Measurements from ENCODE around the gene CNIH4.
"Not testable (repeated sequence)": the region's sequence is repeated elsewhere in the genome, so short reads cannot be mapped to it uniquely, and the experiment has no call there.

CNIH4 gene

GRCh38 chr1:224420106-224420505 is 63.4 kb downstream of the CNIH4 start:
- FAIRE-seq (no peak), DNase-seq (ENCODE audit: insufficient read length, low spot score) (no peak)
- no peak for TF ChIP-seq CTCF (IDR thresholded peaks at IDR 0.05; ENCODE audit: insufficient read depth, missing control alignments)

DNA sequence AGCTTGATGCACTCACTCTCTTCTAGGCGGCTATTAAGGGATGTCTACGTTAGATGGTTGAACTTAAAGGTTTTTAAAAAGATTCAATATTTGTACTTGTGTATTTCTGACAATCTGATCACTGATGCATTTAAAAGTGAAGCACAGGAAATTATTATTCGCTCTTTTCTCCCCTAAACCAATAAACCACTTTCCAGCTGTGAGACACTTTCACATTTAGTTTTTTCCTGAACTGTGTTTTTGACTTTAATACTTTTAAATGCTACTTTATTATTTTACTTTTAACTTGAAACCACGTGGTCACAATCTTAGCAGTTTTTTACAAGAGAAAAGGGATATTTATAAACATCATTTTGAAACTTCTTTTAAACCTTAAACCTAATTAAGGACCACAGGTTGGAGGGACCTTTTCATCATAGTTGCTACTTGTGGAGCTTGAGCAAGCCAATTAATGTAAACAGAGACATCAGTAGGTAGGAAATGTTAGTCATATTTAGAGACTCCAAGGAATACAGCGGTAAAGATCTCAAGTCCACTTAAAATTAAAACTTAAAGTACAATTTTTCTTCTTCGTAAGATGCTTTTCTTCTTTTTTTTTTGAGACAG is 68.7 kb downstream of the CNIH4 start:
- TF ChIP-seq CTCF (IDR thresholded peaks at IDR 0.05; ENCODE audit: insufficient read depth, missing control alignments), result no peak
- FAIRE-seq (peak; percentile 51), DNase-seq (ENCODE audit: insufficient read length, low spot score) (no peak)

- not testable (repeated sequence) for FAIRE-seq; DNase-seq (ENCODE audit: insufficient read length, low spot score)
These were observed 70.2 kb downstream of the CNIH4 start for GRCh38 chr1:224426869-224427268.

DNA sequence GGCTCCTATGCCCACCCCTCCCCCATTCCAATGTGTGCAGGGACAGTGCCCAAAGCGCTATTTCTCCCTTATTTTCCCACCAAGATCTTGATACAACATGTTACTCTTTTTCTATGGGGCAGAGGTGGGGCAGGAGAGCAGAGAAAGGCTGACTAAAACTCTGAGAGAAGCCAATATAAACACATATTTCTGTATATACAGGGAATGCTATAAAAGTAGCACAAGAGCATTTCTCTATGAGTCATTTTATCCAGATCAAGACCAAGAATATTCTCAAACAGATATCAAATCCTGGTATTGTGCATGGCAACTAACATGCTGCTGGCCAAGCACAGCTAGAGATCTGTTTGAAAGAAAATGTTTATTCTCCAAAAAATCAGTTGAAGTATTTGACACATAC is 70.7 kb downstream of the CNIH4 start:
- TF ChIP-seq CTCF (IDR thresholded peaks at IDR 0.05; ENCODE audit: insufficient read depth, missing control alignments), result no peak
- DNase-seq (ENCODE audit: insufficient read length, low spot score), result no peak
- FAIRE-seq, result peak; percentile 11

- FAIRE-seq; DNase-seq (ENCODE audit: insufficient read length, low spot score): not testable (repeated sequence)
These were observed 72.0 kb downstream of the CNIH4 start for GRCh38 chr1:224428713-224429112.
